Ishikawa (cell line): ENCODE data around the gene KIAA1614.

ENCODE experiments used
- CEBPB ChIP-seq: IDR thresholded peaks from 2 replicates; pipeline ENCODE4 v1.6.1; 2012
- CREB1 ChIP-seq: IDR thresholded peaks from 2 replicates; pipeline ENCODE4 v1.6.1; 2012; ENCODE audit warnings: low read depth
- EP300 ChIP-seq: IDR thresholded peaks from 2 replicates; pipeline ENCODE4 v1.6.1; 2012; ENCODE audit warnings: borderline replicate concordance
- NFIC ChIP-seq: IDR thresholded peaks from 2 replicates; pipeline ENCODE4 v1.6.1; 2012
- TAF1 ChIP-seq: IDR thresholded peaks from 2 replicates; pipeline ENCODE4 v1.6.1; 2012; ENCODE audit warnings: low read depth, mild to moderate bottlenecking
- TEAD4 ChIP-seq: IDR thresholded peaks from 2 replicates; pipeline ENCODE4 v1.6.1; 2012
- YY1 ChIP-seq: IDR thresholded peaks from 2 replicates; pipeline ENCODE4 v1.6.1; 2012; ENCODE audit warnings: low read depth
- ZBTB7A ChIP-seq: IDR thresholded peaks from 2 replicates; pipeline ENCODE4 v1.6.1; 2012; ENCODE audit warnings: low read depth
- TF ChIP-seq, protein P1 (sequence below): IDR thresholded peaks from 2 replicates; pipeline ENCODE4 v1.6.1; 2012
- TF ChIP-seq, protein P2 (sequence below): IDR thresholded peaks from 2 replicates; pipeline ENCODE4 v1.6.1; 2012; ENCODE audit warnings: low read depth, mild to moderate bottlenecking
- TF ChIP-seq, protein P3 (sequence below): IDR thresholded peaks from 2 replicates; pipeline ENCODE4 v1.6.1; 2012

DNA sequence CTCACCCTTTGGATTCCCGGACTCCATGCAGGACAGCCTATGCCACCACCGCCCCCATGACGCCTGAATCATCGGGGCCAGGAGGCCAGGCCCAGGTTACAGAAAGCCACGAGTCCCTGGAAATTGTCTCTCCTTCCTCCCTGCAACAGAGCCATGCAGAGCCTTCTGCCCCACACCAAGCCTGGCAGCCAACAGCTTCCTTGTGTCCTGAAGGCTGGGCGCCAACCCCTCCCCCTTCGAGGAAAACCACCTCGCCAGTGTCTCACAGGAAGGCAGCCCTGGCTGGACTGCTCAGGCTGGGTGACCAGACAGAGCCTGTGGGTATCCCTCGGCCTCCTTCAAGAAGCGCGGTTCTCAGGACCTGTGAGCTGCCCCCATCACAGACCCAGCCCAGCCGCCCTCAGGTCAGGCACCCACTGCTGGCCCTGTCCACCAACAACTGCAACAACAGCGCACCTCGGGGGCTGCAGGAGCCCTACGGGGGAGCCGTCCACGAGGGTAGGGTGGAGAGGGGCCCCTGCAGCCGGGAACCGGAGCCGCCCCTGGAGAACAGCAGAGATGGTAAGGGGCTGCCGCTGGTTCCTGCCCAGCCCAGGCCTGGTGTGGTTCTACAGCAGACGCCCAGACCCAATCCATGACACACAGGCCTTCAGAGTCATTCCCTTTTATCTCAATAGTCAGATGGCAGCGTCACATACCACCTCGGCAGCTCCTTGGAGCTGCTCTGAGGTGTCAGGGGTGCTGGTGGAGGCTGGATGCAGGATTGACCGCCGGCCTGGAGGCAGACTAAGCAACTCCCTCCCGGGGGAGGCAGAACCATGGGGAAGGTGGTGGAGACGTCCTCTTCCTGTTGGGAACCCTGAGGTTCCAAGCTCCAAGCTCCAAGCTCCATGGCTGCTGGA lies 23.7 kb downstream of the KIAA1614 start:
- TF ChIP-seq, protein P1, sequence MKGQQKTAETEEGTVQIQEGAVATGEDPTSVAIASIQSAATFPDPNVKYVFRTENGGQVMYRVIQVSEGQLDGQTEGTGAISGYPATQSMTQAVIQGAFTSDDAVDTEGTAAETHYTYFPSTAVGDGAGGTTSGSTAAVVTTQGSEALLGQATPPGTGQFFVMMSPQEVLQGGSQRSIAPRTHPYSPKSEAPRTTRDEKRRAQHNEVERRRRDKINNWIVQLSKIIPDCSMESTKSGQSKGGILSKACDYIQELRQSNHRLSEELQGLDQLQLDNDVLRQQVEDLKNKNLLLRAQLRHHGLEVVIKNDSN, result no peak
- TF ChIP-seq YY1 (no peak), EP300 (no peak), CEBPB (no peak), CREB1 (no peak), TAF1 (no peak), TEAD4 (no peak), NFIC (no peak), ZBTB7A (no peak)
- TF ChIP-seq, protein P2, sequence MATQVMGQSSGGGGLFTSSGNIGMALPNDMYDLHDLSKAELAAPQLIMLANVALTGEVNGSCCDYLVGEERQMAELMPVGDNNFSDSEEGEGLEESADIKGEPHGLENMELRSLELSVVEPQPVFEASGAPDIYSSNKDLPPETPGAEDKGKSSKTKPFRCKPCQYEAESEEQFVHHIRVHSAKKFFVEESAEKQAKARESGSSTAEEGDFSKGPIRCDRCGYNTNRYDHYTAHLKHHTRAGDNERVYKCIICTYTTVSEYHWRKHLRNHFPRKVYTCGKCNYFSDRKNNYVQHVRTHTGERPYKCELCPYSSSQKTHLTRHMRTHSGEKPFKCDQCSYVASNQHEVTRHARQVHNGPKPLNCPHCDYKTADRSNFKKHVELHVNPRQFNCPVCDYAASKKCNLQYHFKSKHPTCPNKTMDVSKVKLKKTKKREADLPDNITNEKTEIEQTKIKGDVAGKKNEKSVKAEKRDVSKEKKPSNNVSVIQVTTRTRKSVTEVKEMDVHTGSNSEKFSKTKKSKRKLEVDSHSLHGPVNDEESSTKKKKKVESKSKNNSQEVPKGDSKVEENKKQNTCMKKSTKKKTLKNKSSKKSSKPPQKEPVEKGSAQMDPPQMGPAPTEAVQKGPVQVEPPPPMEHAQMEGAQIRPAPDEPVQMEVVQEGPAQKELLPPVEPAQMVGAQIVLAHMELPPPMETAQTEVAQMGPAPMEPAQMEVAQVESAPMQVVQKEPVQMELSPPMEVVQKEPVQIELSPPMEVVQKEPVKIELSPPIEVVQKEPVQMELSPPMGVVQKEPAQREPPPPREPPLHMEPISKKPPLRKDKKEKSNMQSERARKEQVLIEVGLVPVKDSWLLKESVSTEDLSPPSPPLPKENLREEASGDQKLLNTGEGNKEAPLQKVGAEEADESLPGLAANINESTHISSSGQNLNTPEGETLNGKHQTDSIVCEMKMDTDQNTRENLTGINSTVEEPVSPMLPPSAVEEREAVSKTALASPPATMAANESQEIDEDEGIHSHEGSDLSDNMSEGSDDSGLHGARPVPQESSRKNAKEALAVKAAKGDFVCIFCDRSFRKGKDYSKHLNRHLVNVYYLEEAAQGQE, result no peak
- TF ChIP-seq, protein P3, sequence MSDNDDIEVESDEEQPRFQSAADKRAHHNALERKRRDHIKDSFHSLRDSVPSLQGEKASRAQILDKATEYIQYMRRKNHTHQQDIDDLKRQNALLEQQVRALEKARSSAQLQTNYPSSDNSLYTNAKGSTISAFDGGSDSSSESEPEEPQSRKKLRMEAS, result no peak
